H1 (cell line): Measurements from ENCODE around the gene NR5A1. TPM values are rescaled to one million over a fixed set of nuclear protein-coding genes. Genes with fewer than 3 reads are reported as not detected.

Experiments
- BACH1 ChIP-seq: IDR thresholded peaks from 2 replicates; pipeline ENCODE4 v1.6.1; 2012; ENCODE audit warnings: low read length, improper control_type of control experiment
- BRCA1 ChIP-seq: IDR thresholded peaks from 2 replicates; pipeline ENCODE4 v1.6.1; 2012; ENCODE audit warnings: low read depth, low read length, improper control_type of control experiment
- CEBPB ChIP-seq: IDR thresholded peaks from 2 replicates; pipeline ENCODE4 v1.6.1; 2012; ENCODE audit warnings: low read depth, low read length
- CHD1 ChIP-seq: IDR thresholded peaks from 2 replicates; pipeline ENCODE4 v1.6.1; 2012; ENCODE audit warnings: low read depth, low read length, improper control_type of control experiment
- HDAC2 ChIP-seq, 2 experiments: fragments of 300-600 bp in 1 of 2; sonication (generic) in 1 of 2; IDR thresholded peaks; 2 replicates each; pipeline ENCODE4 v1.6.1; 2011 to 2012; ENCODE audit warnings: low read depth in 2 of 2, low read length in 2 of 2, mild to moderate bottlenecking in 2 of 2, moderate library complexity in 2 of 2, borderline replicate concordance in 1 of 2, inconsistent platforms in 1 of 2
- KDM5A ChIP-seq: fragments of 200-600 bp; IDR thresholded peaks from 2 replicates; pipeline ENCODE4 v1.7.1; 2012; ENCODE audit warnings: mild to moderate bottlenecking, low read length, inconsistent platforms, mixed read lengths
- NRF1 ChIP-seq: IDR thresholded peaks from 2 replicates; pipeline ENCODE4 v1.6.1; 2011; ENCODE audit warnings: mild to moderate bottlenecking, low read depth, low read length, improper control_type of control experiment
- POU5F1 ChIP-seq: IDR thresholded peaks from 2 replicates; pipeline ENCODE4 v1.6.1; 2011; ENCODE audit warnings: low read depth, mild to moderate bottlenecking, low read length, moderate library complexity
- RFX5 ChIP-seq: IDR thresholded peaks from 2 replicates; pipeline ENCODE4 v1.6.1; 2011; ENCODE audit warnings: low read depth, low read length, improper control_type of control experiment, borderline replicate concordance
- RXRA ChIP-seq: IDR thresholded peaks from 2 replicates; pipeline ENCODE4 v1.6.1; 2011; ENCODE audit warnings: low read depth, mild to moderate bottlenecking, low read length, moderate library complexity; ENCODE audit not compliant: insufficient read depth
- polyA plus RNA-seq, 7 experiments: library from polyadenylated mRNA; depleted of rRNA in 3 of 7; stranded (reverse) in 5 of 7; unstranded in 2 of 7; fragments of >200 nt in 5 of 7; fragments of 200-250 nt in 2 of 7; gene quantifications; 1 replicate in 5 of 7; 2 replicates in 1 of 7; 4 replicates in 1 of 7; pipeline versions ENCODE4 v1.2.1 to v1.2.3, GENCODE V29; 2011 to 2013; ENCODE audit warnings: missing spikeins in 2 of 7, mixed read lengths in 2 of 7
- total RNA-seq: library from RNA; stranded (reverse); fragmentation: NEBNext Ultra II Directional; extraction: Animal tissue kit (Norgen Biotek cat#: 25700); gene quantifications from 2 replicates; pipeline ENCODE4 v1.2.1, GENCODE V29; 2021
- TF ChIP-seq, protein P1 (sequence below): fragments of 300-600 bp; sonication (generic); IDR thresholded peaks from 2 replicates; pipeline ENCODE4 v1.7.1; 2012; ENCODE audit warnings: low read length, moderate library complexity, mild to moderate bottlenecking, inconsistent platforms; ENCODE audit not compliant: insufficient replicate concordance

NR5A1 gene
- total and polyA plus RNA-seq, 2 of the 8 experiments (the other 6 are each of a cell fraction or from before 2014, with no cell fraction given) = 0.29 to 0.58 TPM

GRCh38 chr9:124530246-124530645 is 23.0 kb upstream of the NR5A1 start (continued):
- TF ChIP-seq, protein P1, sequence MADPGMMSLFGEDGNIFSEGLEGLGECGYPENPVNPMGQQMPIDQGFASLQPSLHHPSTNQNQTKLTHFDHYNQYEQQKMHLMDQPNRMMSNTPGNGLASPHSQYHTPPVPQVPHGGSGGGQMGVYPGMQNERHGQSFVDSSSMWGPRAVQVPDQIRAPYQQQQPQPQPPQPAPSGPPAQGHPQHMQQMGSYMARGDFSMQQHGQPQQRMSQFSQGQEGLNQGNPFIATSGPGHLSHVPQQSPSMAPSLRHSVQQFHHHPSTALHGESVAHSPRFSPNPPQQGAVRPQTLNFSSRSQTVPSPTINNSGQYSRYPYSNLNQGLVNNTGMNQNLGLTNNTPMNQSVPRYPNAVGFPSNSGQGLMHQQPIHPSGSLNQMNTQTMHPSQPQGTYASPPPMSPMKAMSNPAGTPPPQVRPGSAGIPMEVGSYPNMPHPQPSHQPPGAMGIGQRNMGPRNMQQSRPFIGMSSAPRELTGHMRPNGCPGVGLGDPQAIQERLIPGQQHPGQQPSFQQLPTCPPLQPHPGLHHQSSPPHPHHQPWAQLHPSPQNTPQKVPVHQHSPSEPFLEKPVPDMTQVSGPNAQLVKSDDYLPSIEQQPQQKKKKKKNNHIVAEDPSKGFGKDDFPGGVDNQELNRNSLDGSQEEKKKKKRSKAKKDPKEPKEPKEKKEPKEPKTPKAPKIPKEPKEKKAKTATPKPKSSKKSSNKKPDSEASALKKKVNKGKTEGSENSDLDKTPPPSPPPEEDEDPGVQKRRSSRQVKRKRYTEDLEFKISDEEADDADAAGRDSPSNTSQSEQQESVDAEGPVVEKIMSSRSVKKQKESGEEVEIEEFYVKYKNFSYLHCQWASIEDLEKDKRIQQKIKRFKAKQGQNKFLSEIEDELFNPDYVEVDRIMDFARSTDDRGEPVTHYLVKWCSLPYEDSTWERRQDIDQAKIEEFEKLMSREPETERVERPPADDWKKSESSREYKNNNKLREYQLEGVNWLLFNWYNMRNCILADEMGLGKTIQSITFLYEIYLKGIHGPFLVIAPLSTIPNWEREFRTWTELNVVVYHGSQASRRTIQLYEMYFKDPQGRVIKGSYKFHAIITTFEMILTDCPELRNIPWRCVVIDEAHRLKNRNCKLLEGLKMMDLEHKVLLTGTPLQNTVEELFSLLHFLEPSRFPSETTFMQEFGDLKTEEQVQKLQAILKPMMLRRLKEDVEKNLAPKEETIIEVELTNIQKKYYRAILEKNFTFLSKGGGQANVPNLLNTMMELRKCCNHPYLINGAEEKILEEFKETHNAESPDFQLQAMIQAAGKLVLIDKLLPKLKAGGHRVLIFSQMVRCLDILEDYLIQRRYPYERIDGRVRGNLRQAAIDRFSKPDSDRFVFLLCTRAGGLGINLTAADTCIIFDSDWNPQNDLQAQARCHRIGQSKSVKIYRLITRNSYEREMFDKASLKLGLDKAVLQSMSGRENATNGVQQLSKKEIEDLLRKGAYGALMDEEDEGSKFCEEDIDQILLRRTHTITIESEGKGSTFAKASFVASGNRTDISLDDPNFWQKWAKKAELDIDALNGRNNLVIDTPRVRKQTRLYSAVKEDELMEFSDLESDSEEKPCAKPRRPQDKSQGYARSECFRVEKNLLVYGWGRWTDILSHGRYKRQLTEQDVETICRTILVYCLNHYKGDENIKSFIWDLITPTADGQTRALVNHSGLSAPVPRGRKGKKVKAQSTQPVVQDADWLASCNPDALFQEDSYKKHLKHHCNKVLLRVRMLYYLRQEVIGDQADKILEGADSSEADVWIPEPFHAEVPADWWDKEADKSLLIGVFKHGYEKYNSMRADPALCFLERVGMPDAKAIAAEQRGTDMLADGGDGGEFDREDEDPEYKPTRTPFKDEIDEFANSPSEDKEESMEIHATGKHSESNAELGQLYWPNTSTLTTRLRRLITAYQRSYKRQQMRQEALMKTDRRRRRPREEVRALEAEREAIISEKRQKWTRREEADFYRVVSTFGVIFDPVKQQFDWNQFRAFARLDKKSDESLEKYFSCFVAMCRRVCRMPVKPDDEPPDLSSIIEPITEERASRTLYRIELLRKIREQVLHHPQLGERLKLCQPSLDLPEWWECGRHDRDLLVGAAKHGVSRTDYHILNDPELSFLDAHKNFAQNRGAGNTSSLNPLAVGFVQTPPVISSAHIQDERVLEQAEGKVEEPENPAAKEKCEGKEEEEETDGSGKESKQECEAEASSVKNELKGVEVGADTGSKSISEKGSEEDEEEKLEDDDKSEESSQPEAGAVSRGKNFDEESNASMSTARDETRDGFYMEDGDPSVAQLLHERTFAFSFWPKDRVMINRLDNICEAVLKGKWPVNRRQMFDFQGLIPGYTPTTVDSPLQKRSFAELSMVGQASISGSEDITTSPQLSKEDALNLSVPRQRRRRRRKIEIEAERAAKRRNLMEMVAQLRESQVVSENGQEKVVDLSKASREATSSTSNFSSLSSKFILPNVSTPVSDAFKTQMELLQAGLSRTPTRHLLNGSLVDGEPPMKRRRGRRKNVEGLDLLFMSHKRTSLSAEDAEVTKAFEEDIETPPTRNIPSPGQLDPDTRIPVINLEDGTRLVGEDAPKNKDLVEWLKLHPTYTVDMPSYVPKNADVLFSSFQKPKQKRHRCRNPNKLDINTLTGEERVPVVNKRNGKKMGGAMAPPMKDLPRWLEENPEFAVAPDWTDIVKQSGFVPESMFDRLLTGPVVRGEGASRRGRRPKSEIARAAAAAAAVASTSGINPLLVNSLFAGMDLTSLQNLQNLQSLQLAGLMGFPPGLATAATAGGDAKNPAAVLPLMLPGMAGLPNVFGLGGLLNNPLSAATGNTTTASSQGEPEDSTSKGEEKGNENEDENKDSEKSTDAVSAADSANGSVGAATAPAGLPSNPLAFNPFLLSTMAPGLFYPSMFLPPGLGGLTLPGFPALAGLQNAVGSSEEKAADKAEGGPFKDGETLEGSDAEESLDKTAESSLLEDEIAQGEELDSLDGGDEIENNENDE = no peak
- TF ChIP-seq KDM5A (no peak), CHD1 (no peak), NRF1 (no peak), CEBPB (no peak), RXRA (no peak), POU5F1 (no peak), HDAC2 (IDR thresholded peaks at IDR 0.05; ENCODE audit: borderline replicate concordance in 1 of 2, low read depth in 2 of 2, low read length in 2 of 2) (no peak), RFX5 (no peak), BACH1 (no peak), BRCA1 (no peak)
